ENCODE results near the gene SNCG. TPM values are rescaled to one million over a fixed set of nuclear protein-coding genes. Genes with fewer than 3 reads are reported as not detected.

SNCG gene
- total RNA-seq, 2 donors from 2014 or later: 20.9 to 33.8 TPM

Other genes with a start within 250 kb of the SNCG start
- gene BMPR1A, start 202.0 kb upstream of the SNCG start, total RNA-seq: 10 to 100 TPM; 28.6 to 41.2 TPM
- gene MMRN2, start 984 bp upstream of the SNCG start, total RNA-seq: 10 to 100 TPM; 57.0 to 81.3 TPM
- gene ADIRF, start 9.9 kb downstream of the SNCG start, total RNA-seq: 100 to 1,000 TPM in 1 of 2 donors, 10 to 100 TPM in 1; 67.8 to 195 TPM
- not detected for gene FAM25A, start 61.7 kb downstream of the SNCG start, total RNA-seq
- gene GLUD1, start 136.2 kb downstream of the SNCG start, total RNA-seq: 10 to 100 TPM; 88.6 TPM
- 10 to 100 TPM; 13.5 to 16.5 TPM for gene SHLD2, start 136.6 kb downstream of the SNCG start, total RNA-seq